Activated effector memory CD4-positive, alpha-beta T cell treated with Interleukin-2 at 50 U/mL for 16 hours (primary cell): Measurements from ENCODE around the gene PELI1.
"Not testable (repeated sequence)": the region's sequence is repeated elsewhere in the genome, so short reads cannot be mapped to it uniquely, and the experiment has no call there.

ENCODE experiments used
- DNase-seq: peaks from one replicate; pipeline ENCODE4 v3.0.0-alpha.2; 2020

Gene PELI1

DNA sequence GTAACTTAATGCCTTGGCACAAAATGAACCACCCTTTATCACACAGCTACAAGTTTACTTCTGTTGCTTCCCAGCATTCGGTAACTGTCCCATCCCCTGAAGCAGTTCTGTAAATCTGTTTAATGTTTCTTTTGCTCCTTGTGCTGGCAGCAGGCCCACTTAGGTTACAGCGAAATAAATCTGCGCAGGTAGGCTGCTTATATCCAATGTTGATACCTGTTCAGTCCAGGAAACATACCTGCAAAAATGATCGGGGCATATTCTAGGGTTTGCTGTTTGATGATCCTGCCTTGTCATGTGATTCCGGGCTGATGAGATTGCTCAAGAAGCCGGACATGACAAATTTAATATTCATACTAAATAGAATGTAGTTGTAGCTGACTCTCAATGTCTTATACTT is 23.3 kb downstream of the PELI1 start:
- no peak for DNase-seq

GRCh38 chr2:64120008-64120407 is 24.2 kb downstream of the PELI1 start:
- no peak for DNase-seq

DNA sequence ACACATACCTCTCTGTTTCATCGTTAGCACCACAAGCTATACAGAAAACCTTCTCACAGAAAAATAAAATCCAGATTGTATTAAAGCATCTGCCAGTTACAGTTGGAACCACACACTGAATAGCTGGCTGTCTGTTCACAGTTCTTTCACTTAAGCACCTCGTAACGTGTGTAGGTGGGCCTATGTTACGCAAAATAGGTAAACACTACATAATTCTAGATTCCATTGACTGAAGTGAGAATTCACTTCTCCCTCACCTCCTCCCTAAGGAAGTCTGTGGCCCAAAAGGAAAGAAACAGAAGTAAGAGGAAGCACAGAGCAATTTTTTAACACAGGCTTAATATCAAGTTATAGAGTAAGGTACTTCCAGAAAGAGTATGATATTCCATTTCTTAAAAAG is 24.9 kb downstream of the PELI1 start:
- DNase-seq: no peak

DNA sequence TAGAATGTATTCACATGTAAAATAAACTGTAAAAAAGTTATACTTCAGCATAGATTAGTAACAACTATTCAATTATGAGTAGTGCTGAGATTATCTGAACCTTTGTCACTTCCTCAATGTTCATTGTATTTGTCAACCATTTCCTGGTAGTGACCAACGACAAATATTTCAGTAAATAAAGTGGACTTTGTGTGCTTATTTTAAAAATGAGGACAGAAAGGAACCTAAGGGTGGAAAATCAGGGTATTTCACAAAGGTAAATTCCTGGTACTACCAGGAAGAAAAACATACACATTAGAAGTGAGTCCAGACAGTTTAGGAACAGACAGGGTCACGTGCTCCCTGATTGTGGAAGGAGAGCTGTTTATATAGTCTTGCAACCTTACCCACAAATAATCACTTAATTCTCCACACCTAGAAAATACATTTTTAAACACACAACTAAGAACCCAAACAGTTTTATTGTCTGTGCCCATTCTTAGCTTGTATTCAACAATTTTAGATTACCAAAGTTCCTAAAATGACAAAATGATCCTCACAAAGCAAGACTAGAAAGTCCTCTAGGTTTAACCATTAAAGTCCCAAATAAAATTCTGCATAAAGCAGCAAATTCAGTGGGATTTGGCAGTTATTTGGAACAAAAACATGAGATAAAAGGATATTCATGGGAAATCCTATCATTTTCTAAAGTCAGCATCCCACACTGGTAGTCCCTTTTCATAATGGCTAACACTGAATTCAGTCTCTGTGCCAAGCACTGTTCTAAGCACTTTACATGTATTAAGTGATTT is 28.2 kb downstream of the PELI1 start:
- DNase-seq: no peak

DNA sequence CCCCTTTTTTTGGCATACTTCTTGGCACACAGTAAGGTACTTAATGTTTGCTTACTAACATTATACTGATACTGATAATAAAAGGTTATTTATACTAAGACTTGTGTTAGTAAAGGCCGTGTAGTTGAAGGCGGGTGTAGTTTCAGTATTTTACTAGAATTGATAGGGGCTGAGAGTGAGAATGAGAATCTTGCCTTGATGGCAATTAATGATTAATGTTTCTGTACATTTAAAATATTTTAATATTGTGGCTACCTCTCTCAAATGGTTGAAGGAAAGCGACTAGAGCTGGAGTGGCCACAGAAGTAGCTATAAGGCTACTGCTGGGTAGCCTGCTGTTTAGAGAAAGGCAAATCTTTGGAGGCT is 29.3 kb downstream of the PELI1 start:
- no peak for DNase-seq

DNA sequence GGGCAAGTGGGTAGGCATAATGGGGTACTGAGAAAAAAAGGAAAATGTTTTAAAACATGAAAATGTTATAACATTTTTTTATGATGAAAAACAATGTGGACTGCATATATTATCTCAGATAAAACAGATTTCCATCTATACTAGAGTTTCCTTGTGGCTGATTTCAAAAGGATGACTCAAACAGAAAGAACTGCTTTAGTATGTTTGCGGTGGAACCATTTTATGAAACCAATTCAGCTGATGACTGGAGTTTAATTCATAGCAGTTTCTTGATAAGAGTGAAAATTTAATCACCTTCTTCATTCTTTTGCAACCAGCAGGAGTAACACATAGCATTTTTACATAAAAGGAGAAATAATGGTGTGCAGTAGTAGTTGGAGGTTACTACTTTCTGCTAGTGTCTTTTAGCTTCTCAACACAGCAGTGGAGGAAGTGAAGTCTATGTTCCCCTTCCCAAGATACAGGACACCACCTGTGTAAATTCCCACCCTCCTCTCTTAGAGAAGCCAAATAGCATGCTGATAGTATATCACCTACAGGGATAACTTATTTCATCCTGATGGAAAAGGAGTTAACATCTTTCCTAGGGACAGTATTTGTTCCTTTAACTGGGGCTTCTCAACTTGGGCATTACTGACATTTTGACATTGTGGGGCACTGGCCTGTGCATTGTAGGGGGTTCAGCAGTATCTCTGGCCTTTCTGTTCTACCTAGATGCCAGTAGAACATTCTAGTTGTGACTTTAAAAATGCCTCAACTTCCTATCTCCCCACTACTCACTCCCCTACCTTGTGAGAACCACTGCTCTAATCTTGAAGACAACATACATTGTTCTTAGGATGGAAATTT is 29.9 kb downstream of the PELI1 start:
- DNase-seq: no peak

DNA sequence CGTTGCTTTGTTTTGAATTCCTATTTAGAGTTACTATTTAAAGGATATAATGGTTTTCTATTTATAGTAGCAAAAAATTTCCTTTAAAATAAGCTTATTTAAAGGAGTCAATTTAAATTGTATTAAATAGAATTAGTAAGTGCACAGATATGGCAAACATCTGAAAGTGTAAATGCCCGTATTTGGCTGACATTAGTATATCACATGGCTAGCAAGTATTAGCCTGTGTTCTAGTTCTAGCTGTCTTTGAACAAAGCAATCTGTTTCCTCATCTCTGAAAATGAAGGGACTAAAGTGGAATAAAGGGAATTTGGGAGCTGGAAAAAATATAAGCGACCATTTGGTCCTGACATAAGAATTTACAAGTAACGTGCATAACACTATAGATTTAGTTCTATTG is 32.2 kb downstream of the PELI1 start:
- no peak for DNase-seq

DNA sequence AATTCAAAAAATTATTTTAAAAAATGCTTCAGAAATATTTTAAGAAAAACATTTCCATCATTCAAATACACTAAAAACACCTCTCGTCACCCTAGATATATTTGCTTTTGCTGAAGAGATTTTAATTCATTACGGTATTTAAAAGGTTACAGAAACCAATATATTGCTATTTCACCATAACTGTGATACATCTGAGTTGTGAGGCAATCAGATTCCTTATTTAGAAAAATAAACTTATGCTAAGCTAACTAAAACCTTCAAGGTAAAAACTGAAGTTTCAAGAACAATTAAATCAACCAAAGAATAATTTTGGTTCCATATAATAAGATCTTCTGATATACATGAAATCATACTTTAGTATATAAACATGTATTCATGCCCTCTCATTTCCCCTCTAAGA is 32.8 kb downstream of the PELI1 start:
- DNase-seq: no peak

- DNase-seq: no peak
Observed at GRCh38 chr2:64108666-64109241, 35.5 kb downstream of the PELI1 start.

DNA sequence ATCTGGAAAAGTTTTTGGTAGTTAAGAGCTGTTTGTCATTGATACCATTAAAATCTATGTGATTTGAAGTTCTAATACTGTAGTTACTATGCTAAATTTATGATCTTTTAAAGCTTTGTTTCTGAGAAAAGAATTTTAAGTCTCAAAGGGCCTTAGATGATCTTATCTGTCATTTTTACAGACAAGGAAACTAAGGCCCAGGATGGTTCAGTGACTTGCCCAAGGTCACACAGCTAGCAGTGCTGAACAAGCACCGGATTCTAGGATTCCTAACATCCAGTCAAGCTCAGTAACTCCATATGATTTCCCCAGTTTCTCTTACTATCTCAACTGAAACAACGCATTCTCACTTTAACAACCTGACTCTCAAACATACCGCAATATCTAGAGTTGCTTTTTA is 37.7 kb downstream of the PELI1 start:
- DNase-seq: no peak

DNA sequence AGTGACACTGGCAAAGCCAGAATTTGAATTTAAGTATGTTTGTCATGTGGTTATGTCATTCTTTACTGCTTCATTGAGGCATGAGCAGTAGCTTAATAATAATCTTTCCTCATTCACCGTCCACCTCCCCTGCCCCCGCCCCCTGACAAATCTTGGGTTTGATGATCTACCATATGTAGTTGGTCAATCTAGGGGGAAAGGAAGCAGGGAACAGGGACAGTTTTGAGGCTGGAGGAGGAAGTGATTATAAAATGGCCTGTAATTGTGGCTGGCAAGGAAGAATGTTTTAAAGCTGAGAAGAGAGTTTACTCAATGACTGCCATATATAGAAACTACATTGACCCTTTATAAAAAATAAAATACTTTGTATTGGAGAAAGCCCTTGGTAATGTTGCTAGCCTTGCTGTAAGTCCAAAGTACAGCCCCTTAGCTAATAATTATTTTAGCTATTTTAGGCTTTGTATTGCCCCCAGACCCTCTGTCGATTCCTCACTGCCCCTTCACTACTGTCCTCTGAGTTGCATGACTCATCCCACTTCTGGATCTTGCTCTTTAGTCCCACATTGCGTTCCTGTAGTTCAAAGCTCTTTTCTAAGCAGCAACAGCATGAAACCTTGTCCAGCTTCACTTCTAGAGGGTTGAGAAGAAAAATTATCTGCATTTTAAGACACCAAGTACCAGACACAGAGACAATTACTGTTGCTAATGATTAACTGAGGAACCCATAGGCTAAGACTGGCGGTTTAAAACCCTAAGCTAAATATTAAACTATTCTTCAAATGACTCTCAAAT is 38.4 kb downstream of the PELI1 start:
- DNase-seq: no peak

DNA sequence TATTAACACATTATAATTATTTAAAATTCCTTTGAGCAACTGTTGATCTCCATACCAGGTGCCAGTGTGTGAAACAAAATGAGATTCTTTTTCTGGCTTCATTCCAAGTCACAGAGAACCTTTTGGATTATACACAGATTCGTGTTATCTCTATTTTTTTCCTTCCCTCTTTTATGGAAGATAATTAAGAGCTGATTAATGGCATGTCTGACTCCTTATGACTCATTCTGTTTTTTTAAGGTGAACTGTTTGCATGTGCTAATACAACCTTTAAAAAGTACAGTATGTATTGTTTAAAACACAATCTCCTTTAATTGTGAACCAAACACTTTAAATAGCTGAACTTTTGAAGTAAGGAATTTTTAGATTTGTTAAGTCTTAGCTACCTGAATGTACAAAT is 39.3 kb downstream of the PELI1 start:
- no peak for DNase-seq

DNA sequence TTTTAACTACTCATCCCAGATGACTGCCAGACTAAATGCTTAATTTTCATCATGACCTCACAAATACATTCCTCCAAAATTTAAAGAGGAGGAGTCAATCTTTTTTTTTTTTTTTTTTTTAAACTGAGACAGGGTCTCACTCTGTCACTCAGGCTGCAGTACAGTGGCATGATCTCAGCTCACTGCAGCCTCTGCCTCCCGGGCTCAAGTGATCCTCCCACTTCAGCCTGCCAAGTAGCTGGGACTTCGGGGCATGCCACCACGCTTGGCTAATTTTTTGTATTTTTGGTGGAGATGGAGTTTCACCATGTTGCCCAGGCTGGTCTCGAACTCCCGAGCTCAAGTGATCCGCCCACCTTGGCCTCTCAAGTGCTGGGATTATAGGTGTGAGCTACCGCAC is 41.5 kb downstream of the PELI1 start:
- not testable (repeated sequence) for DNase-seq

DNA sequence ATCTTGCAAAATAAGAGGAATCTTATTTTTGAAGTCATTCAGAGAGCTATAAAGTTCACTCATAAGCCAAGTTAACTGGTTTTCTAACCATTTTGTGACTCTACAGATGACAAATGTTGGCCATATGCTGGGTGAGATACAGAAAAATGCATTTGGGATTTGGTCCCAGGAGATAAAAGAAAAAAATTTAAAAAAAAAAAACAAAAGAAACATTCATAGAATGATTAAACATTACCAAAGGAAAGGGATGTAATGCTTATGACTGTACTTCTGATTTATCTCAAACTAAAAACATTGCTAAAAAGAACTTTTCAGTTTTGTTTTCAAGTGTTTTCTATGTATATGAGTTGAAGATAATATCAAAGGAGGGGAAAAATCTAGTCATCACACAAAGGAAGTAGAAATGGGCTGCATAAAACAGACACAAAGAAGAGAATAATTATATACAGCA is 43.1 kb downstream of the PELI1 start:
- no peak for DNase-seq

- not testable (repeated sequence) for DNase-seq
Observed at GRCh38 chr2:64100584-64100983, 43.6 kb downstream of the PELI1 start.

DNA sequence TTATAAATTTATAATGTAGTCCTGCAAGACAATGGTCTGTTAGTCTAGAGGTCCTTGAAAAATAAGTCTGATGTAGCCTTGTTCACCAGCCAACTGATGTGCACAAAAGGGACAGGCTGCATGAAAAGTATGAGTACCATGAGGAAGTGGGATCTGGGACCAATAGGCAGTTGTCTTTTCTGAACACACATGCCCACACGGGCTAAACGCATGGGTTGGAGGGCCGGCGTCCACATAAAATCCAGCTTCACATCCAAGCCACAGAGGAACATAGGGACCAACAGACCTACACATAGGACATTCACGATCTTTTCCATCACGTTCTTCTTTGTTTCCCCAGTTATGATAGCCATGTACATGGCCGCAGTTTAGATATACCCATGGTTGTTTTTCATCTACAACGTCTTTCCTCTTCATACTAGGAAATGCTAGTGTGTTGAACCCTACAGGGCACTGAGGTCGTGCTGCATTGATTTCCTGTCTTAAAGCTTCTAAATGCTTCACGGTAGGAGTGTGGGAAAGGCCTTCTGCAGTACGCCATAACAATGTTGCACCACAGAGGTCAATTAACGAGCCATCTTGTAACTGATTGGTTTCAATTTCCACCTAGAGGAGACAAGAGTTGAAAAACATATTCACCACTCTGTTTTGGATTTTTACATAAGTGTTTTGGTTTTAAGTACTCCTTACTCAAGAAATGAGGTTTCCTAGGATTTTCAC is 49.4 kb downstream of the PELI1 start:
- DNase-seq: no peak

DNA sequence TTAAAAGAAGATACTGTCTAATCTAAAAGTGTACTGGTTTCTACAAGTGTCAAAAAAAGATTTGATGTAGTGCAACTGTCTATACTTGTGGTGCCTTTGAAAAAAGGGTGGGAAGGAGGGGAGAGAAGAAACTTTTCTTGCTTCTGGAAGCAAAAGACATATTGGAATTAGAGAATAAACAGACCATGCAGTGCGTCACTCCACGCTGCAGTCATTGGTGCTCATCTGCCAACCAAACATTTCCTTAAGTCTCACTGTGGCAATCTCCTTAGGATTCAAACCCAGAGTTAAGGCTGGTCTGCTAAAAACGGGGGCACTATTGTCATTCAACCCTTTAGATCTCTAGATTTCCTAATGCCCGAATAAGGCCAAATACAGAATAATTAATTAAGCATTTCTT is 50.9 kb downstream of the PELI1 start:
- no peak for DNase-seq

DNA sequence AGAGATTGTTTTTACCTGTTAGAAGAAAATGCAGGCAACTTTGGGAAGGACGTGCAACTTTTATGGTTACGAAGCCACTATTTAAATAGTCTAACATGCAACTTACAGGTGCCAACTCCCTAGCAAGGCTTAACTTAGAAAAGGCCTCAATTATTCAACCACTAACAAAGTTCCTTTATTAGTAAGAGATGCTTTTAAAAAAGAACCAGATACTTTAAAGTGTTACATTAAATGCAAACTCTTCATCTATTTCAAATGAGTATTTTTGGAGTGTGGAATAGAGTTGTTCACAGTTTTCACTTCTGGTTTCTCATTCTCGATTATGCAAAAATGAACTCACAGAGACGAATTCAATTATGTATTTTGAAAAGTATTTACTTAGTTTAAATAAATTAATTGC is 51.7 kb downstream of the PELI1 start:
- DNase-seq: no peak

DNA sequence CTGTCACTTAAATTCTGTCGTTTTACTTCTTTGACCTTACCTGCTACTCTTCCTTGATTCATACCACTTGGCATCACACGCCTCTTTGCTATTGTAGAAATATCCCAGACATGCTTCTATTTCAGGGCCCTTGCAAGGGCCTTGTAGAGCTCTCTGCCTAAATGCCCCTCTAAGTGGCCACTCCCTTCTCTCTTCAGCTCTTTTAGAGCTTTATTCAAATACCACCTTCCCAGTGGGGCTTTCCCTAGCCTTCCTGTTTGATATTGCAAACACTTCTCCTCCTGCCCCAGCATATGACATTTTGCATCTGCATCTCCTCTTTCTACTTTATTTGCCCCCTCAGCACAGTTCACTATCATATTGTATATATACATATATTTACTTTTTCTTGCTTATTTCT is 54.0 kb downstream of the PELI1 start:
- no peak for DNase-seq

GRCh38 chr2:64086347-64087082 is 57.7 kb downstream of the PELI1 start:
- DNase-seq: no peak

- no peak for DNase-seq
Observed at GRCh38 chr2:64085936-64086335, 58.3 kb downstream of the PELI1 start.

DNA sequence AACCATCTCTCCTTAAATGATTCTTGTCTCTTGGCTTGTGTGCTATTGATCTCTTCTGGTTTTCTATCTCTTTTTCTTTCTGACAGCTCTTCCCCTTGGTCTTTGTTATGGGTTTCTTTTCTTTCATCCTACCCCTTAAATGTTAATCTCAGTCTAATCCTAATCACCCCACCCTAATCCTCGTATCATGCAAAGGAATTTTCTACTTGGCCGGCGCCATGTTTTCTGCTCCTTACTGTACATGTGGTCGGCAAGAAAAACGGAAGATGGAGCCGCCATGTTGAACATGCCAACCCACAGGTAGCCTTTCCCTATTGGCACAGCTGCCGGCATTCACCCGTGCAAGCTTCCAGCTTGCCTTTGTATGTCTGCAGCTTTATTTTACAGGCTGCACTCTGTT is 63.2 kb downstream of the PELI1 start:
- no peak for DNase-seq
